NT2/D1 (cell line): ENCODE results near the gene PSMG1.

ENCODE experiments used
- YY1 ChIP-seq: IDR thresholded peaks from 2 replicates; pipeline ENCODE4 v1.6.1; 2011; ENCODE audit not compliant: insufficient read length, insufficient read depth
- ZNF274 ChIP-seq: IDR thresholded peaks from 2 replicates; pipeline ENCODE4 v1.6.1; 2011; ENCODE audit warnings: mild to moderate bottlenecking, low read depth, low read length

- TF ChIP-seq YY1 (no peak), ZNF274 (no peak)
These were observed 57.3 kb downstream of the PSMG1 start for GRCh38 chr21:39125752-39126485.
